ENCODE data around the gene SALL3. TPM values are rescaled to one million over a fixed set of nuclear protein-coding genes. Genes with fewer than 3 reads are reported as not detected.

Gene SALL3
- total RNA-seq, 1 donor from 2014 or later, result 14.6 TPM

- no peak for DNase-seq (ENCODE audit: extremely low spot score, unreplicated experiment)
- Mint-ChIP-seq H3K36me3 (no peaks in the 10 kb centered on the region), H3K4me1 (ENCODE audit: unreplicated experiment) (no peaks in the 10 kb centered on the region), H3K27ac (no peak overlapping the region), H3K27me3 (peaks cover 12% of the 10 kb centered on the region), H3K9me3 (no peaks in the 10 kb centered on the region), H3K4me3 (no peak overlapping the region)
- TF ChIP-seq CTCF (conservative IDR thresholded peaks at IDR 0.05), result no peak
Measured at GRCh38 chr18:79049506-79049905, 69.9 kb downstream of the SALL3 start.

Other genes with a start within 250 kb of the SALL3 start
- gene ATP9B, start 89.6 kb downstream of the SALL3 start, total RNA-seq (ENCODE audit: low replicate concordance), result 19.2 and 34.1 TPM in 2 replicates

All from type B pancreatic cell (in vitro differentiated cells).